HTERT RPE-1 (cell line): ENCODE measurements around the gene NOS1.
"Not testable (repeated sequence)": the region's sequence is repeated elsewhere in the genome, so short reads cannot be mapped to it uniquely, and the experiment has no call there.

ENCODE experiments used
- in situ Hi-C: fragments of 300-500 bp; cut with MboI; formaldehyde crosslinking; loops from 4 replicates; pipeline ENCODE4 v1.14.3; 2020; ENCODE audit warnings: low sequenced_read_pairs

NOS1 gene

GRCh38 chr12:117361347-117361751 lies at the start of gene NOS1:
Gene NOS1, minus strand, starts transcription at chr12:117361626. Its CDS starts 30,557 bp downstream, at chr12:117331069.
- in situ Hi-C loops: no loop called here

DNA sequence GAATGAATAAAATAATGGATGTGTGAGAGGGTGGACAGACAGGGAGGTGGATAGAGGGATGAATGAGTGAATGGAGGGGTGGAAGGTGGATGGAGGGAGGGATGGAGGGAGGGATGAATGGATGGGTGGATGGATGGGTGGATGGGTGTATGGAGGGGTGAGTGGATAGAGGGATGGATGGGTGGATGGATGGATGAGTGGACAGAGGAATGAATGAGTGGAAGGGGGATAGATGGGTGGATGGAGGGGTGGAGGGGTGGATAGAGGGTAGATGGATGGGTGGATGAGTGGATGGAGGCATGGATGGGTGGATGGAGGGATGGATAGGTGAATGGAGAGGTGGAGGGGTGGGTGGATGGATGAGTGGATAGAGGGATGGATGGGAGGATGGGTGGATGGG lies 47.9 kb upstream of the NOS1 start:
- in situ Hi-C loops: no loop called here

DNA sequence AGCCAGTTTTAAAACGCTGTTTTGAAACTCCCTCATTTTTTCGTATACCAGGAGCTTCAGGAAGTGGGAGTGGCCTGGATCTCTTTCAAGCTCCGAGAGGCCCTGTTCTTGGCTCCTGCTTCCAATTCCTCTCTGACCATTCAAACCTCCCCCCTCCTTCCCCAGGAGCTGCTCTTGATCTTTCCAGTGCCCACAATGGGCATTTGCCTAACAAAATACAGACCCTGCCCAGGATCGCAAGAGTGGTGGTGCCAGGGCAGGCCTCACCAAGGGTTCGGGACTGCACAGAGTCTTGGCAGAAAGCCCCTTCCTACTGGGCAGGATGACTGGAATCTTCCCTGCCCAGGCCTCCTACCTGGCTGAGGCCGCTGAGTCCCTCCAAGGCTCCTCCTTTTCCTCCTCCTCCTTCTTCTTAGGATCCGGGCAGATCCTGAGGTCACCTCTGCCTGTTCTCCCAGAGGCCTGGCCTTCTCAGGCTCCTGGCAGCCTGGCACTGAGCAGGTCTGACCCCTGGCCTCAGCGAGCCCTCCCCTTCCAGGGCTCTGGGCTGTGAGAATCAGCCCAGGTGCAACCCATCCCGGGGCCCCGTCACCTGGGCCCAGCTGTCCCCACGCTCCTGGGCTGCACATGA lies 46.9 kb upstream of the NOS1 start:
- in situ Hi-C loops: no loop called here

DNA sequence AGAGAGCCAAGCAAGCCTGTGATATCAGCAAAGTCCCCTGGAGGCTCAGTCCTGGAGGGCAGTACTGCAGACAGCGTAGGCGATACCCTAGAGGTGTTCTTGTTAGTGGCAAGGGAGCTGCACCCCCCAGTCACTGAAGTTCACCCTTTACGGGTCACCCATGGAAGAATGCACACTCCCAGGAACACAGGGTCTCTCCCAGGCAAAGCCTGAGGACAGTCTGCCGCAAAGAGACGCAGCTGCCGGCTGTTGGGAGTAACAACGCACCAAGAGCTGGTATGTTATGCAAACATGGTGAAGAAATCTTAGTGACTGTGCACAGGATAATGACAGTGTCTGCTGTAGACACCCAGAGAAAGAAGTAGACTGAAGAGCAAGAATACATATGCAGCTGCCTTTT lies 43.5 kb upstream of the NOS1 start:
- in situ Hi-C loops: no loop called here

DNA sequence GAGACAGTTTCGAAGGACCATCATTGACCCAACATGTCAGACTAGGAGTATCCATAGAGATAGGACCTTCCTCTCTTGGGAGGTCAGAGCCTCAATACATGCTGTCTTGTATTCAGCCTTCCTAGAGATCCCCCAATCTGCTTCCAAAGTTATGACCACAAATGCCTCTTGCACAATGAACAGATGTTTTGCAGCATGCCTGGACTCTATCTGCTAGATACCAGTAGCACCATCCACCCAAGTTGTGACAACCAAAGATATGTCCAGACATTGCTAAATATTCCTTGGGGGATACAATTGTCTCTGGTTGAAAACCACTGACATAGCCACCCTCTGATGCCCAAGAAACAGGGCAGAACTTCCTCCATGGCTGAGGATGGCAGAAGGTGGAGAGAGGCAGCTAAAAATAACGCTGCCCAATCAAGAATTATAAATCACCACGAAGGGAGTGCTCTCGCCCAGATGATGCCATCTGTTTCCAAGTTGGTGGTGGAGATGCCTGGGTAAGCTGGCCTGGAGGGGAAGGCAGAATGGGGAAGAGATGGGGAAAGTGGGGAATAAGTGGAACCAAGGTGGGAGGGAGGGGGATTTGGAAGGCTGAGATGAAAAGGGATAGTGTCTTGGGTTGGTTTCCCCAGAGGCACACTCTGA lies 42.9 kb upstream of the NOS1 start:
- in situ Hi-C loops: no loop called here

DNA sequence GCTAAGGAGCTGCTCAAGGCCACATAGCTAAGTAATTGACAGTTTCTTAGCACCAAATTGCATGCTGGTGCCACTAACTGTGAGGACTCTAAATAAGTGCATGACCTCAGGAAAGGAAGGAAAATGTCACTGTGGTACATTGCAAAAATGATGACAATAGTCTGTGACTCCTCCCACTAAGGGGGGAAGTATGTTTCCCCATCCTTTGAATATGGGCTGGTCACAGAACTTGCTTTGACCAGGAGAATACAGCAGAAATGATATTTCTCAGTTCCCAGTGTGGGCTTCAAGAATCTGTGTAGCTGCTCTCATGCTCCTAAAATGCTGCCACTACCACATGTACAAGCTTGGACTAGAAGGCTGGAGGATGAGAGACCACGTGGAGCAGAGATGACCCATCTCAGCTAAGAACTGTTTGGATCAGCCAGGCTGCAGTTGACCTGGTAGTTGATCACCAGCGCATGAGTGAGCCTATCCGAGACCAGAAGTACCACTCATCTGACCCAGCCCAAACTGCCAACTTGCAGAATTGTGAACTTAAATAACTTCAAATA lies 42.2 kb upstream of the NOS1 start:
- in situ Hi-C loops: no loop called here

- in situ Hi-C loops: no loop called here
Measured at GRCh38 chr12:117402363-117402762, 40.9 kb upstream of the NOS1 start.

- in situ Hi-C loops: no loop called here
Measured at GRCh38 chr12:117400912-117401311, 39.5 kb upstream of the NOS1 start.

GRCh38 chr12:117398482-117398881 lies 37.1 kb upstream of the NOS1 start:
- in situ Hi-C loops: not testable (repeated sequence)

DNA sequence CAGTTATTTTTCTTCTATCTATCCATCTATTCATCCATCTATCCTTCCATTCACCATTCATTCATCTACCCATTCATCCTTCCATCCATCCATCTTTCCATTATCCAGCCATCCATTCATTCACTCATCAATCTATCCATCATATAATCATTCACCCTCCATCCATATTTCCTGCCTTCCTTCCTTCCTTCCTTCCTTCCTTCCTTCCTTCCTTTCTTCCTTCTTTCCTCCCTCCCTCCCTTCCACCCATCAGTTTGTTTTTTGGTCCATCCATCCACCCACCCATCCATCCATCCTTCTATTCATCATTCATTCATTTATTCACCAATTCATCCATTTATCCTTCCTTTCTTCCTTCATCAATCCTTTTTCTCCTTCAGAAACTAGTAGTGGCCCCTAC lies 34.3 kb upstream of the NOS1 start:
- in situ Hi-C loops: no loop called here

DNA sequence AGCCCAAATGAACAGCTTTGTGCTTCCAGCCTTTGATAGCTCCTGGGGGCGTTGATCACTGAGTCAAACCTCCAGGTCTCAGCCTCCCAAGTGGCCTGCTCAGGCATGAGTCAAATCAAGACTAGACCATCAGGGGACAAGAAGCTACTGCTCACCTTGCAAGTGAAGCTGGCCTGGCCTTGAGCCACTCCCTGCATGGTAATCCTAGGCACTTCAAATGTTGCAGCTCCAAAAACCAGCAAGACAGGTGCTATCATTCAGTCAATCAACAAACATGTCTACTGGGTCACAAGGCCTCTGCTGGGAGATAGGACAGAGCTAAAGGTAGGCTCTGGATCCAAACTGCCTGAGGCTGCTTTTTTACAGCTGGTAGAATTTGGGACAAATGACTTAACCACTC lies 33.1 kb upstream of the NOS1 start:
- in situ Hi-C loops: no loop called here

- in situ Hi-C loops: no loop called here
Measured at GRCh38 chr12:117393656-117394055, 32.2 kb upstream of the NOS1 start.

- in situ Hi-C loops: no loop called here
Measured at GRCh38 chr12:117390866-117391265, 29.4 kb upstream of the NOS1 start.

DNA sequence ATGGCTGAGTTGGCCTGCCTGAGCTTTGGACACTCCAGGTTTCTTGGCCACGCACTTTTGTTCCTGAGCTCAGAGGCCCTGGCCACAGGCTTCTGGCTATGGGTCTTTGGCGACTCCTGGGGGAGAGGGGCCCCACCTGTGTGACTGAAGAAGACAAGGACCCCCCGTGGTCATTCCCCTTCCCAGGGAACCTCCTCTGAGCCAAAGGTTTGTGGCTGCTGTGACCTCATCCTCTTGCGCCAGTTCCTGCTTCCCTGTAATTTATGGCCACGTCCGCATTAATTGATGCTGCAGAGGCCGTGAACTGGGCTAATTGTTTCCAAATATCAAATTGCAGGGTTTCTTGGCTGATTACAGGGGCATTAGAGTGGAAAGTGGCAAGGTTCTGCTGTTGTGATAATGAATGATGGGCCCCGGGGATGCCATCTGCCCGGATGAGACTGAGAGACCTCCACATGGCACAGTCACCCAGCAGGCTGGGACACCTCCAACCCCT lies 27.6 kb upstream of the NOS1 start:
- in situ Hi-C loops: no loop called here

GRCh38 chr12:117387832-117388231 lies 26.4 kb upstream of the NOS1 start:
- in situ Hi-C loops: no loop called here

DNA sequence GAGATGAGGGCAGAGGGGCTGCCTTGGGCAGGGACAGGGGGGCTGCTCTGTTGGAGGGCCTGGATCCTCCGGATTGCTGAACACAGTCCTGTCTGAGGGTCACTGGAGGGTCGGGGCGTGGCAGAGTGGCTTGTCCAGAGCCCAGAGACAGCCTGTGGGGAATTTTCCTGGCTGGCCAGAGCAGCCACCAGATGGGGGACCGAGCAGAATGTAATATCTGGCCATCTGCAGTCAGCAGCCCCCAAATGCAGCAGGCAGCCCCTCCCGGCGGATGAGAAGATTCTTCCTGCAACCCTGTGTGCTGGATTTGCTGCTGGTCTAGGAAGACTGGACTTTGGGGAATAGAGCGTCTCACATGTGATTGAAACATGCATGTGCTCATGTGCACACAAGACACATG lies 23.3 kb upstream of the NOS1 start:
- in situ Hi-C loops: no loop called here

GRCh38 chr12:117380083-117380482 lies 18.7 kb upstream of the NOS1 start:
- in situ Hi-C loops: no loop called here

DNA sequence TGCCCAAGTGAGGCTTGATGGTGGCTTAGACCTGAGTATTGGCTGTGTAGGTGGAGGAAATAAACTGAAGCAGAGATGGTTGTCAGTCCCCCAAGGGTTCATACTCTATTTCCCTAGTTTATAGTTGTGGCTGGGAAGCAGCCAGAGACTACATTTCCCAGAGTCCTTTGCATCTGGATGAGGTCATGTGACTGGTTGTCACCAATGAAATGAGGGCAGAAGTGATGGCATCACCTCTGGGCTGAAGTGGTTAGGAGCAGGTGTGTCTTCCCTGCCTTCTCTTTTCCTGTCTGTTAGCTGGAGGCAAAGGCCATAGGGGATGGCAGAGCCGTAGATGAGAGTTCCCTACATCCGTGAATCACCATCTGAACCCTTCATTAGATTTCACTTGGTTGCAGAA lies 16.3 kb upstream of the NOS1 start:
- in situ Hi-C loops: no loop called here

DNA sequence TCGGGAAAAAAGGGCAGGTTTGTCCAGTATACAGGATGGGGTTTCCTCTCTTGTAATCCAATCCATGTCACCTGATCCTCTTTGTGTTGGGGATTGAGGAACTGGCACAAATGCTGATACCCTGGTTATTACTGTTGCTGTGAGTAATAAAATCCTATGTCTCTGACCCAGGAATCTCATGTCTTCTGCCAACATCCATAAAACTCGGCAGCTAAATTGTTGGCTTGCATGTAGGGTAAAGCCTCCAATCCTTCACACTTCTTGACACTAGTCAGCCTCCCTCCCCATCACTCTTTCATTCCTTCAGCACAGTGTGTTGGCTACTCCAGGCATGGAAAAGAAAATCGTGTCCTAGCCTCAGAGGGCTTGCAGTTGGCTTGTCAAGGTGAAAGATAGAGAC lies 9.2 kb upstream of the NOS1 start:
- in situ Hi-C loops: no loop called here

- in situ Hi-C loops: not testable (repeated sequence)
Measured at GRCh38 chr12:117370000-117370399, 8.6 kb upstream of the NOS1 start.

- in situ Hi-C loops: no loop called here
Measured at GRCh38 chr12:117367006-117367638, 5.7 kb upstream of the NOS1 start.

DNA sequence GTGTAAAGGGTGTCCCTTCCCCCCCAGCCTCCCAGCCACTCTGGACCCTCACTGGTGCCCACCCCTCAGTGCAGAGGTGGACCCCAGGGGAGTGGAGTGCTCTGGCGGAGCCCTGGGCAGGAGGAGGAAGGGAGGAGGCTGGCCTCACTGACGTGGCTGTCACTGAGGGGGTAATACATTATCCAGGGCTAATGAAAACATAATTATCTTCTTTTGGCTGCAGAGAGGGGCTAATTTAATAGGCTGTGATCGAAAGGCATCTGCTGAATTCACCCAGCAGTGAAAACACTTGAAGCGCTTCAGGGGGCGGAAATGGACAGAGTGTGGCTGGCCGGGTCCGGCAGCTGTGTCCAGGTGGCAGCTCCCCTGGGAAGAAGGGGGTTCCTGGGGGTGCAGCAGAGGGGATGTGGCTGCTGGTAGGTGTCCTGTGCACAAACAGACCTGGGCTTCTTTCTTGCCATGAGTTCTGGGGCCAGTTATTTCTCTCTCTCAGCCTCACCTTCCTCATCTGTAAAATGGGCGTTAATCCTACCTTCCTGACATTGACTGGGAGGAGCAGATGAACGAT lies 3.7 kb upstream of the NOS1 start:
- in situ Hi-C loops: no loop called here
